Retinal pigment epithelial cell (primary cell): Measurements from ENCODE around the gene SLC2A8.

Source experiments
- DNase-seq: peaks from one replicate; pipeline ENCODE4 v3.0.0-alpha.2; 2010; ENCODE audit warnings: low read depth
- H3K4me3 ChIP-seq: 2 replicates; pipeline ENCODE4 v1.5.1; 2011; ENCODE audit warnings: mild to moderate bottlenecking, low read length, control low read depth, moderate library complexity
- CTCF ChIP-seq: conservative IDR thresholded peaks from 2 replicates; pipeline ENCODE4 v1.5.1; 2011; ENCODE audit warnings: low read depth, low read length, control low read depth, inconsistent platforms

SLC2A8 gene

DNA sequence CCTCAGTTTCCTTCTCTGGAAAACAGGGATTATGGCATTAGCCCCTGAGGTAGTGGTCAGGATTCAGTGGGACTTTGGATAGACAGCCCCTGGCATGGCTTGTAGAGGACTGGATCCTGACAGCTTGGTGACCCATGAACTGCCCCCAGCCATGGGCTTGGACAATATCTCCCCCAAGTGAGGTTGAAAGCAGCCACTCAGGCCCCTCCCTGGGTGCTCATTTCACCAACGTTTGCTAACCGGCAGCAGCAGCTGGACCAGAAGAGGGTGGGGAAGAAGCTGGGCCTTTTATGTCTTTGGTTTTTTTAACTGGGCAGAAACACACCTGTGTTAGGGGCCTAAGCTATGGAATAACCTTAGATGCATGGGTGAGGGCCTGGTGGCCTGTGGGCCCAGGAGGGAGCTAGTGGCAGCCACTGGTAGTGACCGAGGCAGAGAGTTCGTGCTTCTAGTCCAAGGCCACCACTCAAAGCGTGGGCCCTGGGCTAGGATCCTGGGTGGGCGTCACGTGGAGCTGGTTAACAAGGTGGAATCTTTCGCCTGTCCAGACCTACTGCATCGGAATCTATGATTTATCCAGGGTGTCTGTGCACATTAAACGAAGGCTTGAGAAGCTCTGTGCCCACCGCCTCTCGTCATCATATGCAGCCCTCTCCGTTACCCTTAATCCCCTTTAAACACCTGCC is 1.9 kb downstream of the SLC2A8 start:
- no peak for DNase-seq
- TF ChIP-seq CTCF, result no peak
- no peak overlapping the region for H3K4me3 ChIP-seq

- DNase-seq, result no peak
- no peak for TF ChIP-seq CTCF
- no peak overlapping the region for H3K4me3 ChIP-seq
Measured at GRCh38 chr9:127399736-127400269, 2.8 kb downstream of the SLC2A8 start.

- DNase-seq, result no peak
- H3K4me3 ChIP-seq, result no peak overlapping the region
- TF ChIP-seq CTCF, result no peak
Measured at GRCh38 chr9:127402401-127403090, 5.6 kb downstream of the SLC2A8 start.

DNA sequence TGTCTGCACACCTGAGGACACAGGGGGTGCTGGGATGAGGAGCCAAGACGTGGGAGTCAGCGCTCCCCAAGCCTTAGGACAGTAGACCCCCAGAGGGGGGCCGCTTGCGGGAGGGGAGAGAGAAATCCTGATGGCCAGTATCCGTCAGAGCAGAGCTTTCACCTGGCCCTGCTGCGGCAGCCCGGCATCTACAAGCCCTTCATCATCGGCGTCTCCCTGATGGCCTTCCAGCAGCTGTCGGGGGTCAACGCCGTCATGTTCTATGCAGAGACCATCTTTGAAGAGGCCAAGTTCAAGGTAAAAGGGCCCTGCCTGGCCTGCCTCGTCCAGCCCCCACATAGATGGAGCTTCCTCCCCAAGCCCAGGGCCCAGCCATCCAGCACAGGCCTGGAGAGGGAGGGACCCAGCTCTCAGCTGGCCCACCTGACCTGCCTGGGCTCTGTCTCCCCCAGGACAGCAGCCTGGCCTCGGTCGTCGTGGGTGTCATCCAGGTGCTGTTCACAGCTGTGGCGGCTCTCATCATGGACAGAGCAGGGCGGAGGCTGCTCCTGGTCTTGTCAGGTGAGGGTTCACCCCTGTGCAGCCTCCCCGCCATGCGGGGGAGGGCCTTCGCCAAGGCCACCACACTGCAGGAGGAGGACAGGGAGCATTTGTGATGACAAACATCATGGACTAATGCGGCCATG is 6.7 kb downstream of the SLC2A8 start:
- no peak for DNase-seq
- H3K4me3 ChIP-seq, result no peak overlapping the region
- no peak for TF ChIP-seq CTCF

- H3K4me3 ChIP-seq, result no peak overlapping the region
- no peak for DNase-seq
- no peak for TF ChIP-seq CTCF
Measured at GRCh38 chr9:127404631-127405030, 7.7 kb downstream of the SLC2A8 start.

DNA sequence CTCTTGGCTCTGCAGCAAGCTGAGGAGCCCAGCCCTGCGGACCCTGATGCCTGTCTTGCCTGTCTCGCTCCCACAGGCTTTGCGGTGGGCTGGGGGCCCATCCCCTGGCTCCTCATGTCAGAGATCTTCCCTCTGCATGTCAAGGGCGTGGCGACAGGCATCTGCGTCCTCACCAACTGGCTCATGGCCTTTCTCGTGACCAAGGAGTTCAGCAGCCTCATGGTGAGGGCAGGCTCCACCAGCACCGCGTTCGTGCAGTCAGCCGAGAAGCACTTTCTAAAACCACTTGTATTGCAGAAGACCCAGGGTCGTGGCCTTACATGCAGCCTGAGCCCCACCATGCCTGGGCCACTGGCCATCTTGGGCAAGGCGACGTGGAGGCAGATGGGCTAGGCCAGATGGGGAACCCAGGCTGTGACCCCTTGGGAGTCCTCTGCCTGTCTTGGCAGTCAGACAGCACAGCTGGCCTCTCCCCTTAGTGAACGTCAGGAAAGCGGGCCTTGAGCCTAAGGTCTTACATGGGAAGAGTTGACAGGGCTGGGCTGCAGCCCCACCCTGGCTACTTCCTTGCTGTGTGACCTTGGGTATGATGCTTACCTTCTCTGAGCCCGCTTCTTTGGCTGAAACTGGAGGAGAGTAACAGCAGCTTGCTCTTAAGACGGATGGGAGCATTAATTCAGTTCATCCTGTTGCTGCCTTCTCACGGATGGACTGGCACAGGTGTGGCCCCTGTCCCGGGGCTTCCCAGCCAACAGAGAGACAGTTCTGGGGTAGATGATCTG is 8.6 kb downstream of the SLC2A8 start:
- H3K4me3 ChIP-seq, result no peak overlapping the region
- no peak for DNase-seq
- no peak for TF ChIP-seq CTCF
